CD14-positive monocyte (primary cell): ENCODE measurements around the gene SLC35E1. TPM values are rescaled to one million over a fixed set of nuclear protein-coding genes. Genes with fewer than 3 reads are reported as not detected.

ENCODE experiments used
- DNase-seq, 3 donors: peaks; one replicate each; pipeline ENCODE4 v3.0.0-alpha.2; 2011 to 2022
- H2AFZ ChIP-seq: 2 replicates; pipeline ENCODE4 v1.6.0; 2012; ENCODE audit warnings: mild to moderate bottlenecking, low read depth, low read length, inconsistent platforms; ENCODE audit not compliant: insufficient read depth, poor library complexity, severe bottlenecking
- H3K27ac ChIP-seq, 2 donors: 1 replicate in 1 of 2; 2 replicates in 1 of 2; pipeline ENCODE4 v1.5.1; 2012 to 2013; ENCODE audit warnings: low read length in 2 of 2, control low read depth in 1 of 2, inconsistent platforms in 1 of 2, low read depth in 1 of 2, mild to moderate bottlenecking in 1 of 2
- H3K27me3 ChIP-seq, 2 donors: one replicate each; pipeline versions ENCODE4 v1.6.0 to v1.6.1; 2011 to 2013; ENCODE audit warnings: low read length in 2 of 2; ENCODE audit not compliant: control insufficient read depth in 2 of 2, insufficient read depth in 2 of 2
- H3K36me3 ChIP-seq, 2 donors: replicated peaks in 1 of 2; 1 replicate in 1 of 2; 2 replicates in 1 of 2; pipeline versions ENCODE4 v1.5.1 to v1.6.1; 2012 to 2013; ENCODE audit warnings: low read length in 2 of 2, control low read depth in 1 of 2, inconsistent platforms in 1 of 2, mild to moderate bottlenecking in 1 of 2; ENCODE audit not compliant: insufficient read depth in 2 of 2, control insufficient read depth in 1 of 2
- H3K4me1 ChIP-seq, 2 donors: 1 replicate in 1 of 2; 2 replicates in 1 of 2; pipeline versions ENCODE4 v1.5.1 to v1.6.1; 2012 to 2013; ENCODE audit warnings: low read length in 2 of 2, control low read depth in 1 of 2, inconsistent platforms in 1 of 2, mild to moderate bottlenecking in 1 of 2, moderate library complexity in 1 of 2; ENCODE audit not compliant: insufficient read depth in 2 of 2, control insufficient read depth in 1 of 2
- H3K4me2 ChIP-seq: replicated peaks from 2 replicates; pipeline ENCODE3; 2012; ENCODE audit warnings: low read length, moderate library complexity, mild to moderate bottlenecking; ENCODE audit not compliant: poor library complexity, severe bottlenecking; ENCODE audit errors: extremely low read depth
- H3K4me3 ChIP-seq, 3 experiments: fragments of 200-600 bp in 1 of 3; sonication (generic) in 1 of 3; replicated peaks in 1 of 3; 1 replicate in 2 of 3; 2 replicates in 1 of 3; pipeline ENCODE4 v1.5.1; 2011 to 2013; ENCODE audit warnings: low read length in 3 of 3, mild to moderate bottlenecking in 3 of 3, control low read depth in 2 of 3, low read depth in 2 of 3, inconsistent platforms in 1 of 3, moderate library complexity in 1 of 3
- H3K79me2 ChIP-seq: 2 replicates; pipeline ENCODE4 v1.6.0; 2012; ENCODE audit warnings: mild to moderate bottlenecking, control low read depth, inconsistent platforms, low read length, moderate library complexity; ENCODE audit not compliant: insufficient read depth
- H3K9ac ChIP-seq: 2 replicates; pipeline ENCODE4 v1.6.0; 2017; ENCODE audit warnings: low read length, mild to moderate bottlenecking; ENCODE audit not compliant: insufficient read depth, poor library complexity, severe bottlenecking
- H3K9me3 ChIP-seq, 2 donors: replicated peaks in 1 of 2; 1 replicate in 1 of 2; 2 replicates in 1 of 2; pipeline versions ENCODE4 v1.5.1 to v1.6.1; 2012 to 2013; ENCODE audit warnings: low read length in 2 of 2, control low read depth in 1 of 2; ENCODE audit not compliant: control insufficient read depth in 1 of 2, insufficient read depth in 1 of 2
- H4K20me1 ChIP-seq: 2 replicates; pipeline ENCODE4 v1.6.0; 2012; ENCODE audit warnings: mild to moderate bottlenecking, low read length, control low read depth, moderate library complexity; ENCODE audit not compliant: insufficient read depth
- H3K27ac Mint-ChIP-seq, 7 donors: one replicate each; pipeline ENCODE4 v1.8.0; 2020; ENCODE audit warnings: mild to moderate bottlenecking in 7 of 7, mixed read lengths in 7 of 7, moderate library complexity in 6 of 7, inconsistent platforms in 2 of 7
- H3K27me3 Mint-ChIP-seq, 3 donors: one replicate each; pipeline ENCODE4 v1.8.0; 2021 to 2022; ENCODE audit warnings: low read depth in 3 of 3, mild to moderate bottlenecking in 3 of 3, mixed read lengths in 3 of 3, moderate library complexity in 3 of 3, inconsistent platforms in 1 of 3
- H3K36me3 Mint-ChIP-seq, 2 donors: one replicate each; pipeline ENCODE4 v1.8.0; 2020; ENCODE audit warnings: mixed read lengths in 2 of 2, inconsistent platforms in 1 of 2, mild to moderate bottlenecking in 1 of 2
- H3K4me1 Mint-ChIP-seq: one replicate; pipeline ENCODE4 v1.8.0; 2020; ENCODE audit warnings: mild to moderate bottlenecking, mixed read lengths
- H3K4me3 Mint-ChIP-seq, 2 donors: one replicate each; pipeline ENCODE4 v1.8.0; 2020; ENCODE audit warnings: mild to moderate bottlenecking in 2 of 2, mixed read lengths in 2 of 2, moderate library complexity in 1 of 2
- H3K9me3 Mint-ChIP-seq, 7 donors: one replicate each; pipeline ENCODE4 v1.8.0; 2020 to 2022; ENCODE audit warnings: mixed read lengths in 7 of 7, mild to moderate bottlenecking in 6 of 7, moderate library complexity in 6 of 7, inconsistent platforms in 2 of 7
- WGBS: methylation state at CpG from one replicate; pipeline ENCODE4 v1.1.5; 2013; ENCODE audit warnings: missing lambda C conversion rate; ENCODE audit not compliant: insufficient coverage; 5-methylcytosine and 5-hydroxymethylcytosine counted together
- intact Hi-C, 2 donors: fragments of 100-400 bp; cut with micrococcal nuclease; formaldehyde crosslinking; loops; one replicate each; pipeline versions ENCODE4 v1.15.0 to v1.15.1; 2023
- polyA plus RNA-seq, 3 donors: library from polyadenylated mRNA; depleted of rRNA in 1 of 3; unstranded in 2 of 3; stranded (reverse) in 1 of 3; fragments of 300-500 nt in 2 of 3; fragments of >200 nt in 1 of 3; fragmentation: Illumina TruSeq in 2 of 3; gene quantifications; 1 replicate in 2 of 3; 2 replicates in 1 of 3; pipeline ENCODE4 v1.2.3, GENCODE V29; 2012 to 2021
- TF ChIP-seq, protein P1 (sequence below): fragments of 200-600 bp; IDR thresholded peaks from one replicate; pipeline ENCODE4 v1.8.0; 2022; ENCODE audit warnings: antibody characterized with exemption, mild to moderate bottlenecking

SLC35E1 gene
- polyA plus RNA-seq, 3 donors: 12.1 to 28.8 (median 13.5) TPM

DNA sequence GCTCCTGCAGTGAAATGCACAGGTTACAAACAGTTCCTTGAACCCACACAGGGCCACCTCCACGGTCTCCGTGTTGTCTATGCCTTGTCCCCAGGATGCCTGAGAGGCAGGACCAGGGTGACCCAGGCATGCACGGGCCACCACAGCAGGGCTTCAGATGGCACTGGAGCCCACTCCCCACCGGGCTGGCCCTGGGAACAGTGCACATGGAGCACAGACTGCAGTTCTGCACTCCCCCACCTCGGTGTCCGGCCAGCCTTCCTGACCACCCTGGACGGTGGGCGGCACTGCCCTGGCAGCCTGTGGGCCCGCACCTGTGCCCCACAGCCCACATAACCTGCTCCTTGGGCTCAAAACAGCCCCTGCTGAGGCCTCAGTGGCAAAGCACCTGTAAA, 14.3 kb upstream of the SLC35E1 start:
- Histone ChIP-seq H4K20me1 (peaks cover 67% of the 10 kb centered on the region), H3K4me3 (peak overlapping the region in 1 of 3 experiments; percentile 75), H3K9me3 (no peaks in the 10 kb centered on the region), H3K4me2 (peak overlapping the region; percentile 81), H2AFZ (no peak overlapping the region), H3K79me2 (peaks cover 90% of the 10 kb centered on the region), H3K27ac (peak overlapping the region; percentile 99 to 100), H3K9ac (peak overlapping the region; percentile 83), H3K4me1 (peaks cover 62 to 79% of the 10 kb centered on the region in 2 donors), H3K27me3 (no peaks in the 10 kb centered on the region), H3K36me3 (peaks cover 0 to 6% of the 10 kb centered on the region in 2 donors)
- Mint-ChIP-seq H3K9me3 (no peaks in the 10 kb centered on the region), H3K4me3 (no peak overlapping the region), H3K4me1 (peaks cover 77% of the 10 kb centered on the region), H3K27me3 (peaks cover 0 to 3% (median 2%) of the 10 kb centered on the region in 3 donors), H3K36me3 (peaks cover 5 to 9% of the 10 kb centered on the region in 2 donors), H3K27ac (peak overlapping the region; percentile 96 to 98 (median 97))
- over 99% methylated on average over 8 of the region's 9 CpGs for WGBS
- DNase-seq: no peak
- TF ChIP-seq, protein P1, sequence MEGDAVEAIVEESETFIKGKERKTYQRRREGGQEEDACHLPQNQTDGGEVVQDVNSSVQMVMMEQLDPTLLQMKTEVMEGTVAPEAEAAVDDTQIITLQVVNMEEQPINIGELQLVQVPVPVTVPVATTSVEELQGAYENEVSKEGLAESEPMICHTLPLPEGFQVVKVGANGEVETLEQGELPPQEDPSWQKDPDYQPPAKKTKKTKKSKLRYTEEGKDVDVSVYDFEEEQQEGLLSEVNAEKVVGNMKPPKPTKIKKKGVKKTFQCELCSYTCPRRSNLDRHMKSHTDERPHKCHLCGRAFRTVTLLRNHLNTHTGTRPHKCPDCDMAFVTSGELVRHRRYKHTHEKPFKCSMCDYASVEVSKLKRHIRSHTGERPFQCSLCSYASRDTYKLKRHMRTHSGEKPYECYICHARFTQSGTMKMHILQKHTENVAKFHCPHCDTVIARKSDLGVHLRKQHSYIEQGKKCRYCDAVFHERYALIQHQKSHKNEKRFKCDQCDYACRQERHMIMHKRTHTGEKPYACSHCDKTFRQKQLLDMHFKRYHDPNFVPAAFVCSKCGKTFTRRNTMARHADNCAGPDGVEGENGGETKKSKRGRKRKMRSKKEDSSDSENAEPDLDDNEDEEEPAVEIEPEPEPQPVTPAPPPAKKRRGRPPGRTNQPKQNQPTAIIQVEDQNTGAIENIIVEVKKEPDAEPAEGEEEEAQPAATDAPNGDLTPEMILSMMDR: no peak
- intact Hi-C loops: loop anchor here in 1 of 2 donors (2.0 to 10.0 kb wide), 3 partner anchors 14 to 142 kb away; partner anchors contain the start of genes CHERP and SLC35E1

GRCh38 chr19:16585808-16586476, 13.7 kb upstream of the SLC35E1 start:
- intact Hi-C loops: loop anchor here in 1 of 2 donors (2.0 to 10.0 kb wide), 4 partner anchors 13 to 141 kb away; partner anchors contain the start of genes CHERP and SLC35E1
- Histone ChIP-seq H3K79me2 (peaks cover 90% of the 10 kb centered on the region), H4K20me1 (peaks cover 67% of the 10 kb centered on the region), H2AFZ (no peak overlapping the region), H3K4me1 (peaks cover 62 to 79% of the 10 kb centered on the region in 2 donors), H3K36me3 (peaks cover 0 to 11% of the 10 kb centered on the region in 2 donors), H3K9ac (peak overlapping the region; percentile 83), H3K4me3 (peak overlapping the region in 2 of 3 experiments; percentile 54 to 75), H3K9me3 (no peaks in the 10 kb centered on the region), H3K27ac (peak overlapping the region; percentile 99 to 100), H3K27me3 (no peaks in the 10 kb centered on the region), H3K4me2 (peak overlapping the region; percentile 81)
- peak; percentile 87 to 95 (median 87) for DNase-seq
- H3K27me3 Mint-ChIP-seq: peaks cover 0 to 3% (median 2%) of the 10 kb centered on the region in 3 donors
- peaks cover 5 to 13% of the 10 kb centered on the region in 2 donors for H3K36me3 Mint-ChIP-seq
- H3K9me3 Mint-ChIP-seq: no peaks in the 10 kb centered on the region
- peaks cover 77% of the 10 kb centered on the region for H3K4me1 Mint-ChIP-seq
- TF ChIP-seq, protein P1: no peak
- H3K4me3 Mint-ChIP-seq: peak overlapping the region; percentile 83 to 93
- WGBS: 93% methylated on average over 3 of the region's 11 CpGs
- peak overlapping the region; percentile 96 to 98 (median 97) for H3K27ac Mint-ChIP-seq
